ENCODE data around the gene ZNF19. TPM values are rescaled to one million over a fixed set of nuclear protein-coding genes. Genes with fewer than 3 reads are reported as not detected.
A peak's percentile ranks its signal among the peaks of the same experiment; 100 is the strongest.

Gene ZNF19
- total and polyA plus RNA-seq, 7 experiments from 2014 or later: 1.7 to 12.9 (median 4.7) TPM

DNA sequence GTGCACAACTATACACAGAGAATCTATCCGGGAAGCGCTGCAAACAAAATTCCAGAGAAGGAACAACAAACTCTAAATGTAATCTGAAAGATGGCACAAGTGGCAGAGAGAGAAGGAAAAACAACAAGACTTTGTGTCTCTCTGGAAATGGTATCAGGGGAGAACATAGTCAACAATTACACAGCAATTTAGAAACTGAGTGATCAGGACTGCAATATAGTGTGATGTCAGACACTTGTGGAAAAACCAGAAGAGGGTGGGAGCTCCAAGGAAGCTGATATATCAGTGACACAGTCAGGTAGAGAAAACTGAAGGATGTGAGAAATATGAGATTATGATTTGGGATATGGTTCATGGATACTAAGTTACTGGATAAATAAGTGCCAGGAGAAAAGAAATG lies 8.2 kb downstream of the ZNF19 start:
- Mint-ChIP-seq H3K9me3 (peaks cover 0 to 1% (median 0%) of the 10 kb centered on the region in 11 donors), H3K27ac (peak overlapping the region in 2 of 9 donors; percentile 33 to 36), H3K36me3 (peaks cover 7 to 27% (median 23%) of the 10 kb centered on the region in 5 donors), H3K4me3 (no peak overlapping the region), H3K27me3 (no peaks in the 10 kb centered on the region), H3K4me1 (peaks cover 13 to 23% (median 20%) of the 10 kb centered on the region in 7 donors)
- ChIA-PET POLR2A (interaction anchor here (1.0 to 1.5 kb wide), 2 partner anchors 19 to 33 kb away, joined by 4 read pairs; partner anchors contain the start of gene ZNF23), CTCF (interaction anchor here (0.7 kb wide), 1 partner anchor 36 kb away, joined by 3 read pairs; no protein-coding TSS in a partner anchor)
- Histone ChIP-seq H3K4me1 (ENCODE audit: control insufficient read depth in 2 of 2, insufficient read depth in 2 of 2, low read length in 2 of 2) (peaks cover 7 to 10% of the 10 kb centered on the region in 2 donors), H3K36me3 (ENCODE audit: control insufficient read depth in 2 of 3, insufficient read depth in 3 of 3, low read length in 3 of 3) (peaks cover 0 to 24% (median 0%) of the 10 kb centered on the region in 3 experiments), H3K27ac (ENCODE audit: low read depth, low read length) (no peak overlapping the region), H3K27me3 (ENCODE audit: control insufficient read depth in 2 of 2, insufficient read depth in 2 of 2, low read length in 2 of 2) (no peaks in the 10 kb centered on the region), H3K4me3 (ENCODE audit: low read length) (no peak overlapping the region), H3K9me3 (ENCODE audit: control insufficient read depth in 2 of 3, low read length in 3 of 3) (no peaks in the 10 kb centered on the region)
- intact Hi-C loops (cut with micrococcal nuclease): loop anchor here in 1 of 2 donors (5.0 kb wide), 1 partner anchor 679 kb away; the partner anchor contains the start of gene VAC14
- no peak for ATAC-seq
- no peak for DNase-seq

DNA sequence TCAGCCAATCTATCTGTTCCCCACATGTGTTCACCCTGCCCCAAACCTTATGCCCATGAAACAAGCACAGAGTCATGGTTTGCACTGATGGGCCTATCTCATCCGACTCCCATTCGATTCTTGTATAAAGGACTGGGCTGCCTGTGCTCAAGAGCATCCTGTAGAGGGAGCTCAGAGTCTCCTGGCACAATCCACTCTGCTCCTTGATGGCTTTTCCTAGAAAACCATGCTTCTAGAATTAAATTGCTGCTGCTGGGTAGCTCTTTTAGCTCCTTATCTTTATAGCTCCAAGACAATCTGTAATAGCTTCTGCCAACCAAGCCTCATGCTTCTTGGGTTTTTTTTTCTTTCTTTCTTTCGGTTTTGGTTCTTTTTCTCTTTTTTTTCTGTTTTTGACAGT lies 9.7 kb downstream of the ZNF19 start:
- Mint-ChIP-seq H3K27me3 (no peaks in the 10 kb centered on the region), H3K9me3 (peaks cover 0 to 1% (median 0%) of the 10 kb centered on the region in 11 donors), H3K27ac (peak overlapping the region in 2 of 9 donors; percentile 15 to 52), H3K4me1 (peaks cover 9 to 17% (median 14%) of the 10 kb centered on the region in 7 donors), H3K4me3 (no peak overlapping the region), H3K36me3 (peaks cover 7 to 42% (median 31%) of the 10 kb centered on the region in 5 donors)
- CTCF ChIA-PET: interaction anchor here (0.6 to 0.9 kb wide), 2 partner anchors 1003 to 1141 kb away, joined by 3 to 7 read pairs; no protein-coding TSS in a partner anchor
- peaks cover 0 to 39% (median 0%) of the 10 kb centered on the region in 3 experiments for H3K36me3 ChIP-seq (ENCODE audit: control insufficient read depth in 2 of 3, insufficient read depth in 3 of 3, low read length in 3 of 3)
- POLR2A ChIA-PET: interaction anchor here (0.7 kb wide), 1 partner anchor 17 kb away, joined by 5 read pairs; the partner anchor contains the start of gene ZNF23
- H3K9me3 ChIP-seq (ENCODE audit: control insufficient read depth in 2 of 3, low read length in 3 of 3): no peaks in the 10 kb centered on the region
- no peak overlapping the region for H3K27ac ChIP-seq (ENCODE audit: low read depth, low read length)
- H3K4me1 ChIP-seq (ENCODE audit: control insufficient read depth in 2 of 2, insufficient read depth in 2 of 2, low read length in 2 of 2): peaks cover 6 to 7% of the 10 kb centered on the region in 2 donors
- DNase-seq: no peak
- ATAC-seq: no peak
- no peak overlapping the region for H3K4me3 ChIP-seq (ENCODE audit: low read length)
- intact Hi-C loops (cut with micrococcal nuclease): no loop called here
- no peaks in the 10 kb centered on the region for H3K27me3 ChIP-seq (ENCODE audit: control insufficient read depth in 2 of 2, insufficient read depth in 2 of 2, low read length in 2 of 2)

DNA sequence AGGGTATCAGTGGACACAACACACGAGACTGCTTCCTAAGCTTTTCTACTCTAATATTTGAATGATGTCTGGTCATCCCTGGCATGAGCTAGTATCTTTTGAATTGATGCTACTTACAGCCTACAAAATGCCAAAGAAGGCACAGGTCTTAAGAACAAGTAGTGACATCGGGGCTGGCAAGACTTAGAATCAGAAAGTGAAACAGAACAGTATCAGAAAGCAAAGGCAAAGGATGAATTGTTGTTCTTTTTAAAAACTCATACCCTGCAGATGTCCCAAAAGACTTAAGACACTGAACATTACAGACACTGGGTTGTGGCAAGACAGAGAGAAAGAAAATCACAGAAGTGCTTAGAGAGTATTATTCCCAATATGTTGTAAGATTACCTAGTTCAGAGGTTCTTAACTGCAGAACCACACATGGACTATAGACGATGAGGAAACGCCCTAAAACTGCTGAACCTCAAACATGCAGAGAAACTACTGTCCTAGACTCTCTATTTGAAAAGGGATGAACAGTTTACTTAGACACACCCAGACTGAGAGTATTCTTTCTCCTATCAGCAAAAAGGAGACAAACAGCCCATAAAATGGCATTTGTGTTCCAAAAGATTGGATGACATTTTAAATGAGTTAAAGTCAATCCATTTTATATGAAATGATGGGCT lies 12.5 kb downstream of the ZNF19 start:
- peak overlapping the region in 1 of 10 donors; percentile 13 for H3K4me3 Mint-ChIP-seq
- no peaks in the 10 kb centered on the region for H3K27me3 Mint-ChIP-seq
- peaks cover 7 to 61% (median 38%) of the 10 kb centered on the region in 5 donors for H3K36me3 Mint-ChIP-seq
- ChIA-PET POLR2A (no interaction called here), CTCF (no interaction called here)
- DNase-seq (no peak), ATAC-seq (no peak)
- Histone ChIP-seq H3K4me3 (ENCODE audit: low read length) (no peak overlapping the region), H3K9me3 (ENCODE audit: control insufficient read depth in 2 of 3, low read length in 3 of 3) (no peaks in the 10 kb centered on the region), H3K27ac (ENCODE audit: low read depth, low read length) (no peak overlapping the region), H3K36me3 (ENCODE audit: control insufficient read depth in 2 of 3, insufficient read depth in 3 of 3, low read length in 3 of 3) (peaks cover 0 to 40% (median 0%) of the 10 kb centered on the region in 3 experiments), H3K4me1 (ENCODE audit: control insufficient read depth in 2 of 2, insufficient read depth in 2 of 2, low read length in 2 of 2) (no peaks in the 10 kb centered on the region), H3K27me3 (ENCODE audit: control insufficient read depth in 2 of 2, insufficient read depth in 2 of 2, low read length in 2 of 2) (no peaks in the 10 kb centered on the region)
- H3K9me3 Mint-ChIP-seq: peaks cover 0 to 2% (median 0%) of the 10 kb centered on the region in 11 donors
- intact Hi-C loops (cut with micrococcal nuclease): no loop called here
- peaks cover 0 to 5% (median 0%) of the 10 kb centered on the region in 7 donors for H3K4me1 Mint-ChIP-seq
- H3K27ac Mint-ChIP-seq: peak overlapping the region in 2 of 9 donors; percentile 72 to 85

- ChIA-PET CTCF (no interaction called here), POLR2A (no interaction called here)
- ATAC-seq: no peak
- peaks cover 7 to 69% (median 41%) of the 10 kb centered on the region in 5 donors for H3K36me3 Mint-ChIP-seq
- no peak overlapping the region for H3K4me3 Mint-ChIP-seq
- H3K4me1 ChIP-seq (ENCODE audit: control insufficient read depth in 2 of 2, insufficient read depth in 2 of 2, low read length in 2 of 2): no peaks in the 10 kb centered on the region
- H3K27ac ChIP-seq (ENCODE audit: low read depth, low read length): no peak overlapping the region
- peaks cover 0 to 5% (median 0%) of the 10 kb centered on the region in 7 donors for H3K4me1 Mint-ChIP-seq
- H3K27me3 Mint-ChIP-seq: no peaks in the 10 kb centered on the region
- peaks cover 0 to 3% (median 0%) of the 10 kb centered on the region in 11 donors for H3K9me3 Mint-ChIP-seq
- H3K27ac Mint-ChIP-seq: no peak overlapping the region
- no peaks in the 10 kb centered on the region for H3K9me3 ChIP-seq (ENCODE audit: control insufficient read depth in 2 of 3, low read length in 3 of 3)
- no peak overlapping the region for H3K4me3 ChIP-seq (ENCODE audit: low read length)
- no peaks in the 10 kb centered on the region for H3K27me3 ChIP-seq (ENCODE audit: control insufficient read depth in 2 of 2, insufficient read depth in 2 of 2, low read length in 2 of 2)
- DNase-seq: no peak
- peaks cover 0 to 40% (median 0%) of the 10 kb centered on the region in 3 experiments for H3K36me3 ChIP-seq (ENCODE audit: control insufficient read depth in 2 of 3, insufficient read depth in 3 of 3, low read length in 3 of 3)
- intact Hi-C loops (cut with micrococcal nuclease): no loop called here
These were observed 14.3 kb downstream of the ZNF19 start for GRCh38 chr16:71474864-71475263.

- no peak overlapping the region for H3K27ac ChIP-seq (ENCODE audit: low read depth, low read length)
- no peaks in the 10 kb centered on the region for H3K4me1 ChIP-seq (ENCODE audit: control insufficient read depth in 2 of 2, insufficient read depth in 2 of 2, low read length in 2 of 2)
- Mint-ChIP-seq H3K9me3 (peaks cover 0 to 1% (median 0%) of the 10 kb centered on the region in 11 donors), H3K4me3 (no peak overlapping the region), H3K36me3 (peaks cover 7 to 76% (median 46%) of the 10 kb centered on the region in 5 donors), H3K4me1 (peaks cover 0 to 5% (median 0%) of the 10 kb centered on the region in 7 donors), H3K27me3 (no peaks in the 10 kb centered on the region), H3K27ac (no peak overlapping the region)
- no peak for ATAC-seq
- peaks cover 0 to 40% (median 0%) of the 10 kb centered on the region in 3 experiments for H3K36me3 ChIP-seq (ENCODE audit: control insufficient read depth in 2 of 3, insufficient read depth in 3 of 3, low read length in 3 of 3)
- no peaks in the 10 kb centered on the region for H3K27me3 ChIP-seq (ENCODE audit: control insufficient read depth in 2 of 2, insufficient read depth in 2 of 2, low read length in 2 of 2)
- ChIA-PET CTCF (no interaction called here), POLR2A (no interaction called here)
- H3K9me3 ChIP-seq (ENCODE audit: control insufficient read depth in 2 of 3, low read length in 3 of 3): no peaks in the 10 kb centered on the region
- intact Hi-C loops (cut with micrococcal nuclease): no loop called here
- DNase-seq: no peak
- no peak overlapping the region for H3K4me3 ChIP-seq (ENCODE audit: low read length)
These were observed 15.2 kb downstream of the ZNF19 start for GRCh38 chr16:71473891-71474290.

DNA sequence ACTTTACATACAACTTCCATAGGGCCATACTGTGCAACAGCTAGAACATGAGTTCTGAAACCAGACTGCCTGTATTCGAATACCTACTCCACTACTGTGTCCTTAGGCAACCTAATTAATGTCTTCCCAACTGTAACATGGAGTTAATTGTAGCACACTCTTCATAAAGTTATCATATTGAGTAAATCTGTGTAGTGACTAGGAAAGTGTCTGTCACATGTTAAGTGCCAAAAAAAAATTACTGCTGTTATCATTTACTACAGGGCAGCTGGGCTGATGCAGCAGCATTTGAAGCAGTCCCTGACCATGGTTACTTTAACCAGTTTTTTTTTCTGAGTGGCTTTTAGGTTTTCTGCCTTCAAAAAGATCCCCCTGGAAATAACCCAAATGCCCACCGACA lies 16.2 kb downstream of the ZNF19 start:
- DNase-seq: no peak
- Mint-ChIP-seq H3K4me1 (peaks cover 0 to 5% (median 0%) of the 10 kb centered on the region in 7 donors), H3K27me3 (no peaks in the 10 kb centered on the region), H3K4me3 (no peak overlapping the region), H3K36me3 (peaks cover 7 to 69% (median 42%) of the 10 kb centered on the region in 5 donors), H3K27ac (no peak overlapping the region), H3K9me3 (peaks cover 0 to 1% (median 0%) of the 10 kb centered on the region in 11 donors)
- ATAC-seq: no peak
- no peaks in the 10 kb centered on the region for H3K9me3 ChIP-seq (ENCODE audit: control insufficient read depth in 2 of 3, low read length in 3 of 3)
- POLR2A ChIA-PET: no interaction called here
- H3K27me3 ChIP-seq (ENCODE audit: control insufficient read depth in 2 of 2, insufficient read depth in 2 of 2, low read length in 2 of 2): no peaks in the 10 kb centered on the region
- no peak overlapping the region for H3K27ac ChIP-seq (ENCODE audit: low read depth, low read length)
- H3K36me3 ChIP-seq (ENCODE audit: control insufficient read depth in 2 of 3, insufficient read depth in 3 of 3, low read length in 3 of 3): peaks cover 0 to 35% (median 0%) of the 10 kb centered on the region in 3 experiments
- CTCF ChIA-PET: no interaction called here
- intact Hi-C loops (cut with micrococcal nuclease): no loop called here
- no peak overlapping the region for H3K4me3 ChIP-seq (ENCODE audit: low read length)
- H3K4me1 ChIP-seq (ENCODE audit: control insufficient read depth in 2 of 2, insufficient read depth in 2 of 2, low read length in 2 of 2): no peaks in the 10 kb centered on the region
